Esophagus (tissue), 2 donors: Measurements from ENCODE around the gene CDA. TPM values are rescaled to one million over a fixed set of nuclear protein-coding genes. Genes with fewer than 3 reads are reported as not detected.

Experiments
- H3K27ac ChIP-seq, 2 donors: one replicate each; pipeline ENCODE4 v1.5.1; 2013; ENCODE audit warnings: low read depth in 2 of 2, mild to moderate bottlenecking in 2 of 2, inconsistent platforms in 1 of 2, low read length in 1 of 2, moderate library complexity in 1 of 2
- H3K27me3 ChIP-seq, 2 donors: one replicate each; pipeline ENCODE4 v1.6.1; 2013; ENCODE audit warnings: low read length in 2 of 2, control low read depth in 1 of 2, mild to moderate bottlenecking in 1 of 2; ENCODE audit not compliant: insufficient read depth in 2 of 2, control insufficient read depth in 1 of 2
- H3K36me3 ChIP-seq, 2 donors: one replicate each; pipeline ENCODE4 v1.6.1; 2013; ENCODE audit warnings: low read length in 1 of 2; ENCODE audit not compliant: control insufficient read depth in 2 of 2, insufficient read depth in 2 of 2
- H3K4me1 ChIP-seq, 2 donors: one replicate each; pipeline ENCODE4 v1.6.1; 2013; ENCODE audit warnings: low read length in 1 of 2; ENCODE audit not compliant: control insufficient read depth in 2 of 2, insufficient read depth in 2 of 2
- H3K4me3 ChIP-seq, 2 donors: one replicate each; pipeline ENCODE4 v1.5.1; 2013; ENCODE audit warnings: low read length in 2 of 2, mild to moderate bottlenecking in 2 of 2, low read depth in 1 of 2, moderate library complexity in 1 of 2
- H3K9me3 ChIP-seq, 2 donors: one replicate each; pipeline ENCODE4 v1.6.1; 2013; ENCODE audit warnings: mild to moderate bottlenecking in 2 of 2, low read depth in 1 of 2, low read length in 1 of 2, moderate library complexity in 1 of 2; ENCODE audit not compliant: control insufficient read depth in 2 of 2, insufficient read depth in 1 of 2
- WGBS, 2 donors: extraction: QIAGEN DNeasy Blood & Tissue Kit; methylation state at CpG; one replicate each; pipeline ENCODE4 v1.1.7; 2013; 5-methylcytosine and 5-hydroxymethylcytosine counted together
- polyA plus RNA-seq, 2 donors: library from polyadenylated mRNA; stranded (reverse); fragments of 200-250 nt; gene quantifications; one replicate each; pipeline ENCODE4 v1.2.3, GENCODE V29; 2013
- donor health status: healthy with polysubstance abuse.
- donor health status: Bipolar disorder and iron deficiency.

CDA gene
- polyA plus RNA-seq, 2 donors: 107 to 110 TPM

- Histone ChIP-seq H3K27ac (no peak overlapping the region), H3K27me3 (no peaks in the 10 kb centered on the region), H3K9me3 (no peaks in the 10 kb centered on the region), H3K4me1 (peaks cover 4 to 10% of the 10 kb centered on the region in 2 donors), H3K4me3 (peak overlapping the region; percentile 85 to 99), H3K36me3 (peaks cover 14 to 17% of the 10 kb centered on the region in 2 donors)
- WGBS, 2 donors: 13 to 21% methylated on average over 3 of the region's 3 CpGs
These were observed 71.5 kb downstream of the CDA start for GRCh38 chr1:20660363-20660762.

GRCh38 chr1:20660847-20661206 is 71.9 kb downstream of the CDA start:
- Histone ChIP-seq H3K27ac (peak overlapping the region in 1 of 2 donors; percentile 53), H3K27me3 (no peaks in the 10 kb centered on the region), H3K36me3 (peaks cover 10 to 17% of the 10 kb centered on the region in 2 donors), H3K9me3 (no peaks in the 10 kb centered on the region), H3K4me3 (peak overlapping the region; percentile 85 to 99), H3K4me1 (peaks cover 4 to 10% of the 10 kb centered on the region in 2 donors)
- WGBS, 2 donors: 1% methylated on average over 13 to 20 of the region's 20 CpGs

- H3K27me3 ChIP-seq: no peaks in the 10 kb centered on the region
- 1 to 2% methylated on average over 57 to 58 of the region's 58 CpGs for WGBS, 2 donors
- H3K36me3 ChIP-seq: peaks cover 6 to 12% of the 10 kb centered on the region in 2 donors
- H3K9me3 ChIP-seq: no peaks in the 10 kb centered on the region
- peaks cover 7 to 10% of the 10 kb centered on the region in 2 donors for H3K4me1 ChIP-seq
- peak within 1 kb of the TSS; percentile 85 to 99 for H3K4me3 ChIP-seq
- H3K27ac ChIP-seq: peak within 1 kb of the TSS; percentile 76 to 89
These were observed 72.6 kb downstream of the CDA start, which contains the start of gene DDOST for GRCh38 chr1:20661207-20662109. Gene DDOST (minus strand): TSS chr1:20661369. CDS start chr1:20661350, 19 bp downstream.

- peaks cover 3 to 11% of the 10 kb centered on the region in 2 donors for H3K36me3 ChIP-seq
- 60 to 62% methylated on average over 7 of the region's 7 CpGs for WGBS, 2 donors
- peak overlapping the region in 1 of 2 donors; percentile 89 for H3K27ac ChIP-seq
- no peaks in the 10 kb centered on the region for H3K9me3 ChIP-seq
- H3K4me3 ChIP-seq: peak overlapping the region; percentile 85 to 99
- no peaks in the 10 kb centered on the region for H3K27me3 ChIP-seq
- H3K4me1 ChIP-seq: peaks cover 7 to 10% of the 10 kb centered on the region in 2 donors
These were observed 73.2 kb downstream of the CDA start for GRCh38 chr1:20662110-20662475.

GRCh38 chr1:20663365-20663764 is 74.5 kb downstream of the CDA start:
- 88 to 90% methylated on average over 1 of the region's 1 CpG for WGBS, 2 donors

GRCh38 chr1:20663969-20664715 is 75.2 kb downstream of the CDA start:
- WGBS, 2 donors: 67 to 76% methylated on average over 12 of the region's 12 CpGs
- Histone ChIP-seq H3K9me3 (no peaks in the 10 kb centered on the region), H3K4me1 (peaks cover 3 to 10% of the 10 kb centered on the region in 2 donors), H3K4me3 (no peak overlapping the region), H3K36me3 (peaks cover 0 to 3% of the 10 kb centered on the region in 2 donors), H3K27me3 (no peaks in the 10 kb centered on the region), H3K27ac (no peak overlapping the region)

More at GRCh38 chr1:20663365-20663764, 74.5 kb downstream of the CDA start:
- Histone ChIP-seq H3K4me3 (no peak overlapping the region), H3K4me1 (peaks cover 3 to 10% of the 10 kb centered on the region in 2 donors), H3K36me3 (peaks cover 0 to 3% of the 10 kb centered on the region in 2 donors), H3K27me3 (no peaks in the 10 kb centered on the region), H3K9me3 (no peaks in the 10 kb centered on the region), H3K27ac (no peak overlapping the region)

- no peak overlapping the region for H3K4me3 ChIP-seq
- H3K4me1 ChIP-seq: peaks cover 3 to 10% of the 10 kb centered on the region in 2 donors
- H3K36me3 ChIP-seq: no peaks in the 10 kb centered on the region
- H3K9me3 ChIP-seq: no peaks in the 10 kb centered on the region
- no peaks in the 10 kb centered on the region for H3K27me3 ChIP-seq
- 74 to 84% methylated on average over 12 of the region's 12 CpGs for WGBS, 2 donors
- no peak overlapping the region for H3K27ac ChIP-seq
These were observed 76.8 kb downstream of the CDA start for GRCh38 chr1:20665726-20666125.

- Histone ChIP-seq H3K27ac (no peak overlapping the region), H3K27me3 (no peaks in the 10 kb centered on the region), H3K4me3 (no peak overlapping the region), H3K4me1 (peaks cover 3 to 10% of the 10 kb centered on the region in 2 donors), H3K9me3 (no peaks in the 10 kb centered on the region), H3K36me3 (no peaks in the 10 kb centered on the region)
- WGBS, 2 donors: 78 to 82% methylated on average over 15 to 16 of the region's 16 CpGs
These were observed 77.2 kb downstream of the CDA start for GRCh38 chr1:20666146-20666545.

GRCh38 chr1:20666804-20667203 is 77.9 kb downstream of the CDA start:
- H3K27ac ChIP-seq: no peak overlapping the region
- WGBS, 2 donors: 96 to 100% methylated on average over 1 of the region's 1 CpG
- H3K4me1 ChIP-seq: peaks cover 3 to 7% of the 10 kb centered on the region in 2 donors
- H3K9me3 ChIP-seq: no peaks in the 10 kb centered on the region
- H3K36me3 ChIP-seq: no peaks in the 10 kb centered on the region
- H3K27me3 ChIP-seq: no peaks in the 10 kb centered on the region
- H3K4me3 ChIP-seq: no peak overlapping the region
